GM12891 (cell line): Measurements from ENCODE around the gene CRYBA2.

ENCODE experiments used
- PAX5 ChIP-seq: IDR thresholded peaks from 2 replicates; pipeline ENCODE4 v1.6.1; 2011; ENCODE audit warnings: low read length, moderate library complexity, mild to moderate bottlenecking; ENCODE audit not compliant: insufficient read depth, severe bottlenecking
- POLR2A ChIP-seq: IDR thresholded peaks from 2 replicates; pipeline ENCODE4 v1.6.1; 2011; ENCODE audit warnings: low read depth, low read length, control low read depth
- POLR2AphosphoS5 ChIP-seq: IDR thresholded peaks from 2 replicates; pipeline ENCODE4 v1.6.1; 2011; ENCODE audit warnings: low read depth, low read length, control low read depth
- SPI1 ChIP-seq: IDR thresholded peaks from 2 replicates; pipeline ENCODE4 v1.6.1; 2011; ENCODE audit warnings: low read depth, low read length, control low read depth
- TAF1 ChIP-seq: IDR thresholded peaks from 2 replicates; pipeline ENCODE4 v1.6.1; 2011; ENCODE audit warnings: low read depth, low read length, control low read depth

DNA sequence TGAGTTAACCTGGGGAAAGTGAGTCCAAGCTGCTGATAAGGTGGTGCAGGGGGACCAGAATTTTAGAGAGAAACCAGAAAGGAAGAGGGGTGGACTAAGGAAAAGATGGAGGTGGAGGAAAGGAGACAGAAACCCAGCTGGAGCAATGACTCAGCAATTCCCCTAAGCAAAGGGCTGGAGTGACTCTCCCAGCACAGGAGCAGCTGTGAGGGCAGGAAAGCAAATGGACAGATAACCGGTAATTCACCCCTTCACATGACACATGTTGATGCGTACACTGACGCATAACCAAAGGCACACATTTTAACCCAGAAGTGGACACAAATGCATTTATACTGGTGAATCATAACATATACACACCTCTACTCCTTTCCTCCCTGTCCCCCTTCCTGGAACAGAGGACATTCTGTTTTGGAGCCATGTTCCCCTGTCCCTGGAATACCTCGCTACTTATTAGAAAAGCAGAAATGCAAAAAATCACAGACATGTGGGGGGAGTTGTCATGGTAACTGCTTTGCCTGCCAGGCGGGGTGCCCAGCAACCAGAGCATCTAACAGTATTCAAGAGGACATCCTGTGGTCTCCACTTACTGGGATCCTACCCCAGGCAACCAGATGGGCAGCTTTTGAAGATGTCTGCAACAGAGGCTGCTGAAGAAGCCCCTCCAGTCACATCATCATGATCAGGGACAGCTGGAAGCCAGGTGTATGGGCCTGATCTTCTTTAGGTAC, 29.0 kb downstream of the CRYBA2 start:
- TF ChIP-seq POLR2A: no peak
- TF ChIP-seq SPI1: no peak
- TF ChIP-seq POLR2AphosphoS5: no peak
- TF ChIP-seq PAX5: no peak
- no peak for TF ChIP-seq TAF1
